Loucy (cell line): ENCODE data around the gene ALG3.

Experiments used
- CTCF ChIP-seq: fragments of 200-600 bp; sonication (generic); conservative IDR thresholded peaks from 2 replicates; pipeline ENCODE4 v1.5.1; 2014; ENCODE audit warnings: mild to moderate bottlenecking, antibody characterized with exemption, low read length
- EZH2phosphoT487 ChIP-seq: fragments of 200-600 bp; IDR thresholded peaks from 2 replicates; pipeline ENCODE4 v1.6.1; 2018; ENCODE audit warnings: antibody characterized with exemption, mild to moderate bottlenecking, moderate library complexity, borderline replicate concordance

GRCh38 chr3:184291044-184291737, 42.4 kb upstream of the ALG3 start:
- TF ChIP-seq CTCF (no peak), EZH2phosphoT487 (no peak)
